Inferior parietal cortex (tissue), 1 donor: ENCODE measurements around the gene CLCN1.

Experiments used
- DNase-seq: peaks from one replicate; pipeline ENCODE4 v3.0.0-alpha.2; 2016; ENCODE audit errors: extremely low spot score

CLCN1 gene

GRCh38 chr7:143396625-143397556, 81.0 kb downstream of the CLCN1 start:
- DNase-seq: no peak

- DNase-seq: no peak
Observed at GRCh38 chr7:143397710-143398530, 82.0 kb downstream of the CLCN1 start.

GRCh38 chr7:143398616-143399015, 82.7 kb downstream of the CLCN1 start:
- DNase-seq: no peak

- DNase-seq: no peak
Observed at GRCh38 chr7:143399151-143399550, 83.2 kb downstream of the CLCN1 start.

- DNase-seq: no peak
Observed at GRCh38 chr7:143399642-143400041, 83.7 kb downstream of the CLCN1 start.

GRCh38 chr7:143401265-143401664, 85.4 kb downstream of the CLCN1 start:
- DNase-seq: no peak
